GM21367 (cell line): ENCODE measurements around the gene SSMEM1.
"Not testable (repeated sequence)": the region's sequence is repeated elsewhere in the genome, so short reads cannot be mapped to it uniquely, and the experiment has no call there.

Experiments
- ATAC-seq: cut with Tn5 transposase; IDR thresholded peaks from one replicate; pipeline ENCODE4 v1.9.1; 2021; ENCODE audit not compliant: unreplicated experiment

The SSMEM1 gene, protein sequence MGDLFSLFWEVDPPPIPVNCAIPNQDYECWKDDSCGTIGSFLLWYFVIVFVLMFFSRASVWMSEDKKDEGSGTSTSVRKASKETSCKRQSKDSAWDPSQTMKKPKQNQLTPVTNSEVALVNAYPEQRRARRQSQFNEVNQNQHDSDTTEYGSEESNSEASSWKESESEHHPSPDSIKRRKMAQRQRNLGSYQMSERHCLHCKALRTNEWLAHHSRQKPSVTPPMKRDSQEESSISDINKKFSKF

DNA sequence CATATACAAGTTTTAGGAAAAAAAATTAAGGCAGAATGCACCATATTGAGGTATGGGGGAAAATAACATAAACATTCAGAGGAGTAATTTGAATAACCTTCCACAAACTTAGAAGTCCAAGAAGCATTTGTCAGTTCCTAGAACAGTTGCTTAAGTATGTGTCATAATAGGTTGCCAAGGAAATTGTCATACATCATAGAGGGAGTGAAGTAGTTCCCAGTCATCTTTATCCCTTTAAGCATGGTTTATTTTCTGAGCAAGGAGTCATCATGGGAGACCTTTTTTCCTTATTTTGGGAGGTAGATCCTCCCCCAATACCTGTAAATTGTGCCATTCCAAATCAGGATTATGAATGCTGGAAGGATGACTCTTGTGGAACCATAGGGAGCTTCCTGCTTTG, at the start of gene SSMEM1:
SSMEM1 (plus strand) TSS at position 219 of the 400 bp plus-strand sequence; CDS start at position 270, 51 bp downstream.
- no peak for ATAC-seq

DNA sequence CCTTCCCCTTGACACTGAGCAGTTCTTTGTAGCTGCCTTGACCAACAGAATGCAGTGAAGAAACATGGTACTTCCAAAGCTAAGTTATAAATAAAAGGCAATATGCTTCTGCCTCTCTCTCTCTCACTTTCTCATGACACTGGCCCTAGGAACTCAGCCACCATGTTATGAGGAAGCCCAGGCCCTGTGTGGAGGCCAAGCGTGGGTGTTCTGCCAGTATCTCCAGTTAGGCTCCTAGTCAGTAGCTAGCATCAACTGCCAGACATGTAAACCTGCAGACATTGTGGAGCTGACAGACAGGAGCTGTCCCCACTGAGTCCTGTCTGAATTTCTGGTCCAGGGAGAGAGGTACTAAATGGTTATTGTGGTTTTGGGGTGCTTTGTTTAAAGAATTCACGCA, 47.6 kb upstream of the SSMEM1 start:
- no peak for ATAC-seq

DNA sequence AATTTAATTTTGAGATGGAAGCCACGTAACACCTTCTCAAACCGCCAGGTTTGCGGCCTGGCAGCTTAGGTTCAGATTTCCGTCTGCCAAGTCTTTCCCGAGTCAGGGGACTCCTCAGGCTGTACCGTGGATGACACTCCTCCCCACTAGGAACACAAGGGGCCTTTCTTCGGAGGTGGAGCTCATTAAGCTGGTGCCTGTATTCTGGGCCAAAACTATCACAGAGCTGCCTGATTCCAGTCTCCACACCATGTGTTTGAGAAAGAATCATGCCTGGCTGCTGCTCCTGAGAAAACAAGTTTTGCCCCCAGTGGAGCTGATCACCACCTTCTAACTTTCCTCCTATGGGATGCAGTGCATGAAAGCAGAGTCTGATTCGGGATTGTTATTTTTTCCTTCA, 47.2 kb upstream of the SSMEM1 start:
- ATAC-seq = no peak

DNA sequence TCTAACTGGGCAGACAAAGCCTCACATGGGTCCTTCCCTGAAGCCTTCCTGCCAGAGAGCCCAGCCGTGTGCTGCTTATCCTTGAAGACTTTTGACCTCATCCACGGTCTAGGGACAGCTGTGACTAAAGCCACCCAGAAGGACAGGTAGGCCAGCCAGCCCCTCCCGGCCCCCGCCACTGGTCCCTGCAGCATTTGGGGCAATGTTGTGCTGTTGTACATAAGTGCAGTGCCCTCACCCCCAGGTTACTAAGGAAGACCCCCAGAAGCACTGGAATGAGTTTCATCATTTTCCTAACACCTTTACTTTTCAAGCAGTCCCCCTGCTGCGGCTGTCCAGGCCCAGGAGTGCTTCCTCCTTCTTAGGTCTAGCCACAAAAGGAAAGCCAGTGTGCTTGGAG, 45.5 kb upstream of the SSMEM1 start:
- ATAC-seq = no peak

DNA sequence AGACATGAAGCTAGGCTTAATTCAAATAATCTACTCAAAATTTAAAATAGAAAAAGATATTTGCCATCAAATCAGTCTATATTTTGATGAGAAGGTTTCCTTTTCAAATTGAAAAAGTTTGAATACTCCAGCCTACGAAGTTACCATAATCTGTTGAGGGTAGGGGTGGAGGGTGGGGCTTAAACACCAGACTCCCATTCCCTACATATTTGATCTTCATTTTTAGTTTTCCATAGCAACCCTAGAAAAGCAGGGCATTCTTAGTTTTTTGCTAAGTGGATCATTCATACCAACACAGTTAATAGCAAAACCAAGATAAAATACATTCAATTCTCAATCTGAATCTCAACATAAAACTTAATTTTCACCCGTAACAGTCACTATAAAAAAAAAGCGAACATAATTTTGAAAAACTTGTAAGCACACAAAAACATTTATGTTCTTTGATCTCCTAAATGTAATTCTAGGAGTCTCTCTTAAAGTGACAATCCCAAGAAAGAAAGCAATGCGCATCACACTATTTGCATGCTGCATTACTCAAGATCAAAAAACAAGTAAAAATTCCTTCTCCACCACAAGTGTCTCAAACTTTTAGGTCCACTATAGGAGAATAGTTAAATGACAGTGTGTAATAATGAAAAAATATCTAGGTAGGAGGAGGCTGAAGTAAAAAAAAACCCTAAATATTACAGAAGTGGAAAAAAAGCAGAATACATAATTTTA, 33.3 kb upstream of the SSMEM1 start:
- ATAC-seq = no peak

DNA sequence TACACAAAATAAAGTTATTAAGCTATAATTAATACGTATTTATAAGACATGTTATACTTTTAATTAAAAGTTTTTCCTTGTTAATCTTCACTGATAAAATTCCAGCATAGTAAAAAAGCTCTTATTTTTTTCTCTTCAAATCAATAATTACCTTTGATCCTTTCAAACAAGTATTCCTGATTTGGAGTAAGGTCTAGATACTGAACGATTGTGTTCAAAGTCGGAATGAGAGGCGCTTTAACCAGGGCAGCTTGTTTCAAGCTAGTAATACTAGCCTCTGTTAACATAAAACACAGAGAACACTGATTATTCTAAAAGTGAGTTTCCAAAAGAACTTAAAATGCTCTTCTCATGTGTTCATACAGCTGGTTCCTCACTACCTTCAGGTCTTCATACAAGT, 29.4 kb upstream of the SSMEM1 start:
- no peak for ATAC-seq

DNA sequence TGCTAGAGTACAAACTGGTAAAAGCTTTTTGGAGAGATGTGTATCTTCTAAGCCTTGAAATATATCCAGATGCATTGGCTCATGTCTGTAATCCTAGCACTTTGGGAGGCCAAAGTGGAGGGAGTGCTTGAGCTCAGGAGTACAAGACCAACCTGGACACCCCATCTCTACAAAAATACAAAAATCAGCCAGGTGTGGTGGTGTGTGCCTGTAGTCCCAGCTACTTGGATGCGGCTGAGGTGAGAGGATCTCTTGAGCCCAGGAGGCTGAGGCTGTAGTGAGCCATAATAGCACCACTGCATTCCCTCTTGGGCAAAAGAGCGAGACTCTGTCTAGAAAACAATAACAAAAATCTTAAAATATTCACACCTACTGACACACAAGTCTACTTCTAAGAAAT, 28.0 kb upstream of the SSMEM1 start:
- ATAC-seq = no peak

DNA sequence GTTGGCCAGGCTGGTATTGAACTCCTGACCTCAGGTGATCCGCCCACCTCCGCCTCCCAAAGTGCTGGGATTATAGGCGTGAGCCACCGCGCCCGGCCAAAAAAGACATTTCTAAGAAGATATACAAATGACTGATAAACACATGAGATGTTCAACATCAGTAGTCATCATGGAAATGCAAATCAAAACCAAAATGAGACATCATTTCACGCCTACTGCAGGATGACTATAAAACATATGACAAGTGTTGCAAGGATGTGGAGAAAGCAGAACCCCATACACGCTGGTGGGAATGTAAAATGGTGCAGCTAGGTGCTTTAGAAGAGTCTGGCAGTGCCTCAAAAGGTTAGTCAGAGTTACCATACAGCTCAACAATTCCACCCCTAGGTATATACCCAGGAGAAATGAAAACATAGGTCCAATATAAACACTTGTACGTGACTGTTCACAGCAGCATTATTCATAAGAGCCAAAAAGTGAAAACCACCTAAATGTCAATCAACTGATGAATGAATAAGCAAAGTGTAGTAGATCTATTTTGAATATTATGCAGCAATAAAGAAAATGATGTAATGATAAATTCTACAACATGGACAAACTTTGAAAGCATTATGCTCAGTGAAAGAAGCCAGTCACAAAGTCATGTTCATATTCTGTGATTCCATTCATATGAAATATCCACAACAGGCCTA, 26.9 kb upstream of the SSMEM1 start:
- no peak for ATAC-seq

DNA sequence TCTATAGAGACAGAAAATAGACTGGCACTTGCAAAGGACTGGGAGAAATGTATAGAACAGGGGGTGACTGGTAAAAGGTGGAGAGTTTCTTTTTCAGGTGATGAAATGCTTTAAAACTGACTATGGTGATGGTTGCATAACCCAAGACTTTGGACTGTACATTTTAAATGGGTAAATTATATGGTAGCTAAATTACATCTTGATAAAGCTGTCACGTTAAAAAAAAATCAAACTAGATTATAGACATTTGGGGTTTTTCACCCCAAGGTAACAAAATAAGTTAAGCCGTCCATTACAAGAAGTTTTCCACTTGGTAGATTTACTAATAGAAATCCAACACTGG, 26.4 kb upstream of the SSMEM1 start:
- ATAC-seq = no peak

DNA sequence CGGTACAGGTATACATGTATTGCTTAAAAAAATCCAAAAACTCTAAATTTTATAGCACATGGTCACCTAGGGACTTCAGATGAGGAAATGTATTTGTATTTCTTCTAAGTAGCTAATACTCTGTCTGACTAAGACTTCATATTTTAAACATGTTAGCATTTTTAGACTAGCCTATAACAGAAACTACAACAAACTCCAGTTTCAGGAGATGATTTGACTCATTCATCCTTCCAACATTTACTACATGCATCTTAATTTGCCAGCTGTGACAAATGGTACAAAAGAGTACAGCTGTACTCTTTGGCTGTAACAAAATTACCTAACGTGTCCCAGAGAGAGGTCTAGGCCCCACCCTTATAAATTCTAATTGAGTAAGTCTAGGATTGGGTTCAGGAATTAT, 24.7 kb upstream of the SSMEM1 start:
- peak; percentile 65 for ATAC-seq

DNA sequence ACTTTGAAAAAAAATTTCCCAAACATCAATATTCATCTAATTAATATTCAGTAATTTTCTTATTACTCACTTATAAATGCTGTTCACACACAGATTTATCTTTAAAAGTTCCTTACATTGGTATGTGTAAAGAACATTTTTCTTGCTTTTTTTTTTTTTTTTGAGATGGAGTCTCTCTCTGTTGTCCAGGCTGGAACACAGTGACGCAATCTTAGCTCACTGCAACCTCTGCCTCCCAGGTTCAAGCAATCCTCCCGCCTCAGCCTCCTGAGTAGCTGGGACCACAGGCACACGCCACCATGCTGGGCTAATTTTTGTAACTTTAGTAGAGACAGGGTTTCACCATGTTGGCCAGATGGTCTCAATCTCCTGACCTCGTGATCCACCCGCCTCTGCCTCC, 23.3 kb upstream of the SSMEM1 start:
- not testable (repeated sequence) for ATAC-seq

DNA sequence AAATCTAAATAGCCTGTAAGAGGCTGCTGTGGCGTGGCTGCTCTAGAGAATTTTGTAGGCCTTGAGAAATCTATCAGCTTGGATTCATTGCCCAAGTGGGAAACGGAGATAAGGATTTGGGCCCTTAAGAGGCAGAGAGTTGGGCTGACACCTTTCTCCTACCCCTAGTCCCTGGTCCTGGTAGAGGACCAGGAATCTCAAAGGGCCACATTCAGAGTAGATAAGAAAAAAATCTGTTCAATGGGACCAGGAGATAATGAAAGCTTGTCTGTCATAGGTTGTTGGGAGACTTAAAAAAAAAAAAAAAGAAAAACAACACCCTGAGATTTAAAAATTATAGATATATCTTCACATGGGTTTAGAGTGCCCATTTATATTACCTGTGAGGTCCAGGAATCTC, 20.3 kb upstream of the SSMEM1 start:
- no peak for ATAC-seq

DNA sequence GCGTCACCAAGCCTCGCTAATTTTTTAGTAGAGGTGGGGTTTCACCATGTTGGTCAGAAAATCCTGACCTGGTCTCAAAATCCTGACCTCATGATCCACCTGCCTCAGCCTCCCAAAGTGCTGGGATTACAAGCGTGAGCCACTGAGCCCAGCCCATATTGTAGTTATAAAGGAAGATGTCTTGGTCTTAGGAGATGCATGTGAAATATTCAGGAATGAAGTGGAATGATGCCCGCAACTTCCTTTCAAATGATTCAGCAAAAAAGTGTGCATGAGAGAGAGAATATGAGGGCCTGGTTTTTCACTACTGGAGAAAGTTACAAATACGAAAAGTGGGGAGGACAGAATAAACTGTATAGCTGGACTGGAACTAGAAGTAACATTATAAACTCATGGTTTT, 18.3 kb upstream of the SSMEM1 start:
- no peak for ATAC-seq

DNA sequence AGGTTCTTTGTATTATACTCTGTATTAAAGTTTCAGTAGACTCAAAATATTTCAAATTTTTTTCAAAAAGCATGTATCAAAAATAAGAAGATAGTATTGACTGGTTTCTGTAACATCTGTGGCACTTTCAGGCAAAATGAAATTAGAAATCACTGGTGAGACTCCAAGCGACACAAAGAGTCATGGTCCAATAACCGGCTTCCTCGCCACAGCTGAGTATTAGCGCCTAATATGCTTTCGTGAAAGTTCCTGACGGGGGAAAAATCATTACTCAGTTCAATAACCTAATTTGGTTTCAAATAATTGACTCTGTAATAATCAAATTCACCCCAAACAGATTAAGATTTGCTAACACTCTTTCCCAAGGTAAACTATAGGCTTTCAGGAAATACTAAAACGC, 15.9 kb upstream of the SSMEM1 start:
- ATAC-seq = no peak

DNA sequence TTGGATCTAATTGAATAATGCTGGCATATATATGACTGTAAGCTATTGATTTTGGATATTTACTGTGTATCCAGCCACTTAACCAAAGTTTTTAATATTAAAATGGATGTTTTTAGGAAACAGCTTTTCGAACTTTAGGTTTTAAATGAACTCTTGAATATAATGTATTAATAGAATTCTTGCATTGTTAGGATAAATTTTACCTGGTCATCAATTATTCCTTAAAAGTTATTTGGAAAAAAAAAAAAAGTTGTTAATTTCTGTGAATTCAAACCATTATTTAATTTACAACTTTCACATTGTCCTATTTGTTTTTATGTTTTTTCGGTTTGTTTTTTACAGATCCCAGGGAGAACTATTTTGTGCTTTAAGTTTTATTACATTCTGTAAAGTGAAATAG, 12.3 kb upstream of the SSMEM1 start:
- ATAC-seq = no peak

DNA sequence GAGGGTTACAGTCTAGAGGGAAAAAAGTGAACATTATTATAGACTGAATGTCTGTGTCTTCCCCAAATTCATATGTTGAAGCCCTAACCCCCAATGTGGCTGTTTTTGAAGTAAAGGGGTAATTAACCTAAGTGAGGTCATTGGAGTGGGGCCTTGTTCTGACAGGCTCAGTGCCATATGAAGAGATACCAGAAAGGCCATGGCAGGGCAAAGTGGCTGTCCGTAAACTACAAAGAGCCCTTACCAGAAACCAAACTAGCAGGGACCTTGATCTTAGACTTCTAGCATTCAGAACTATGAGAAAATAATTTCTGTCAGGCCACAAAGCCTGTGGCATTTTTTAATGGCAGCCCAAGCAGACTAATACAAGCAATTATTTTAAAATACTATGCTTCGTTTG, 11.2 kb upstream of the SSMEM1 start:
- ATAC-seq = no peak

DNA sequence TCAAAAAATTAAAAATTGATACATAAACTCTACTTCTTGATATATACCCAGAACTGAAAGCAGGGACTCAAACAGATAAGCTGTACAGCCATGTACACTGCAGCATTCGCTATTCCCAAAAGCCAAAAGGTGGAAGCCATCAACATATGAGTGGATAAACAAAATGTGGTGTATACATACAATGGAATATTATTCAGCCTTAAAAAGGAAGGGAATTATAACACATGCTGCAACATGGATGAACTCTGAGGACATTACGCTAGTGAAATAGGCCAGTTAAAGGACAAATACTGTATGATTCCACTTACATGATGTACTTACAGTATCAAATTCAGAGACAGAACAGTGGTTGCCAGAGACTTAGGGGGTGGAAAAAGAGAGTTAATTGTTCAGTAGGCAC, 10.6 kb upstream of the SSMEM1 start:
- no peak for ATAC-seq

DNA sequence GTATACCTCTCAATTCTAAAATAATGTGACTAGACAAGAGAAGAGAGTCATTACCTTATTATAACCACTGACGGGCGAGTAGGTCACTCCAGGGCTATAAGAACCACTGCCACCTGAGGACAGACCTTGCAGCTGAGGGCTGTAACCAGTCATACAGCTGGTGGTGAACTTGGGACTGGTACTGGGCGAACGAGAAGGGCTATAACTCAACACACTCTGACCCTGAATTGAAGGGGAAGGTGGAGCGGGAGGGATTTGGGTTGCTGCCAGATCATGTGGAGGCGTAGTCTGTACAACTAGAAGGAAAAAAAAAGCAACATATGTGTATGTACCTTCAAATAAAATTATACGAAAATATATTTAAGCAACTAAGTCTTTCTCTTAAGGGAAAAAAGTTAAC, 5.9 kb upstream of the SSMEM1 start:
- ATAC-seq = no peak

DNA sequence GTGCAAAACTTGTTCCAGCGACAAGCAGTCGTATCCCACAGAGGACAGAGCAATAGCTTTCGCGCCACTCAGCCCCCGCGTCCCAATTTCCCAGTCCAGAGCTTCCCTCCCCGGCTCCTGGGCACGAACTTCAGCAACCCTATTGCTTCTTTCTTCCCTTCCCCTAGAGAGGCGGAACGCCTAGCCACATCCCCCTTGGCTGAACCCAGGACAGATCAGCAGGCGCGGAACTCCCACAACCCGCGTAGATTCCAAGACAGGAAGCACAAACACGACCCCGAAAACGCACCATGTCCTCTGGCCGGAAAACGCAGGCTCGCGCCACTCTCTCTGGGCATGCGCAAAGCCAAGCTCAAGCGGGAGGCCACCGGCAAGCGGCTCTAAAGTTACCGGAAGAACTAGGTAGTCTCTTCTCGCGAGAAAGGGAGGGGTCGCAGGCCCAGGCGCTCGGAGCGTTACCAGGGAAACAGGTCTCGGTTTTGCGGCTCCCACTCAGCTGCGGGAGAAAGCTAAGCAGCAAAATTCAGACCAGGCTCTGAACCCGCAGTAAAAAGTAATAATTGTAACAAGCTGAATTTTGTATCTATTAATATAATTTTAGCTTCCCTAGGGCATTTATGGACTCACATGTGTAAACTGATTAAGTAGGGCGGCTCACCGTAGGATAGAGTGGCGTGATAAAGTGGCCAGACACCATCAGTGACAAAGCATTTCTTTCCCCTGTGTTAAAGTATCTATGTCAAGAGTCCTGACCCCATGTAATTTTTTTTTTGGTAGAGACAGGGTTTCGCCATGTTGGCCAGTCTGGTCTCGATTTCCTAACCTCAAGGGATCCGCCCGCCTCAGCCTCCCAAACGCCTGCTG, 2.3 kb upstream of the SSMEM1 start, which contains the start of gene TMEM209:
TMEM209 (minus strand) TSS at position 323 of the 864 bp plus-strand sequence; CDS start at position 292, 31 bp downstream.
- peak; percentile 95 for ATAC-seq

DNA sequence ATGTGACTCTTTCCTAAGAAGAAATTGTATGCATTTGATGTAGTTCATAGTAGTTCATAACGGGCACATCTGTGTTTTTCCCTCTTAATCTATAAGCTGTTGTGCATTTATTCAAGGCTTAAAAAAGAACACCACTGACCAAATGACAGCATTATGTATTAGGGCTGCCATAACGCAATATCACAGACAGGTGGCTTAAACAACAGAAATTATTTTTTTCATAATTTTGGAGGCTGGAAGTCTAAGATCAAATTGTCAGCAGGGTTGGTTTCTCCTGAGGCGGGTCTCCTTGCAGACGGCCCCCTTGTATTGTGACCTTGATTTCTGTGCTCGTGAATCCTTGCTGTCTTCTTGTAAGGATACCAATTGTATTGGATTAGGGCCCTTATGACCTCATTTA, 627 bp upstream of the SSMEM1 start:
- no peak for ATAC-seq

DNA sequence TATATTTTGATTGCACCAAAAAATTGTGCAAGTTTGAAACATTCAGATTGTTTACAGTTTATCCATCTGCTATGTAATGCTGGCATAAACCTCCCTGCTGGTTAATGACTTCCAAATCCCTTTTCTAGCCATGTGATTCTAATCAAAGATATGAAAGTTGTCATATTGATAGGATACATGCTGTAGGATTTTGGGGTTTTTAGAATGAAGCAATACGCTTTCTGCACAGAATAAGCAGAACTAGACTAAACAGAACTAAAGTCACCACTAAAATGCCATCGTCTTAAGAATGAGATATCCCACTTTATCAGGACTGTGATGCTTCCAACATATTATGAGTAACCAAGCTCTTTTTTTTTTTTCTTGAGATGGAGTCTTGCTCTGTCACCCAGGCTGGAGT, 856 bp downstream of the SSMEM1 start:
- no peak for ATAC-seq
